Heart left ventricle (tissue), 16 donors: ENCODE data around the gene LCN9. TPM values are rescaled to one million over a fixed set of nuclear protein-coding genes. Genes with fewer than 3 reads are reported as not detected.

Experiments used
- ATAC-seq, 4 donors: fragments of 200-7000 bp; cut with Tn5 transposase; one replicate each; pipeline ENCODE4 v1.9.1; 2020 to 2022; ENCODE audit warnings: moderate library complexity in 4 of 4, mild to moderate bottlenecking in 3 of 4, moderate number of reproducible peaks in 1 of 4
- DNase-seq, 5 donors: peaks; one replicate each; pipeline ENCODE4 v3.0.0-alpha.2; 2020
- H3K27ac ChIP-seq, 12 donors: fragments of 200-600 bp; sonication (generic) in 4 of 12; one replicate each; pipeline versions ENCODE4 v1.5.0 to v1.8.0; 2016 to 2022; ENCODE audit warnings: mild to moderate bottlenecking in 2 of 12
- H3K27me3 ChIP-seq, 9 donors: fragments of 200-600 bp; sonication (generic) in 2 of 9; one replicate each; pipeline versions ENCODE4 v1.5.1 to v1.8.0; 2016 to 2022; ENCODE audit warnings: mild to moderate bottlenecking in 3 of 9
- H3K36me3 ChIP-seq, 9 donors: fragments of 200-600 bp; sonication (generic) in 2 of 9; one replicate each; pipeline versions ENCODE4 v1.5.0 to v1.8.0; 2018 to 2022; ENCODE audit warnings: mild to moderate bottlenecking in 2 of 9
- H3K4me1 ChIP-seq, 12 donors: fragments of 200-600 bp; sonication (generic) in 4 of 12; one replicate each; pipeline versions ENCODE4 v1.5.0 to v1.8.0; 2016 to 2022; ENCODE audit warnings: mild to moderate bottlenecking in 3 of 12
- H3K4me3 ChIP-seq, 12 donors: fragments of 200-600 bp; sonication (generic) in 4 of 12; one replicate each; pipeline versions ENCODE4 v1.5.0 to v1.8.0; 2017 to 2022; ENCODE audit warnings: mild to moderate bottlenecking in 9 of 12, moderate library complexity in 4 of 12
- H3K9me3 ChIP-seq, 12 donors: fragments of 200-600 bp; sonication (generic) in 4 of 12; one replicate each; pipeline versions ENCODE4 v1.5.0 to v1.8.0; 2016 to 2022; ENCODE audit warnings: mild to moderate bottlenecking in 1 of 12
- CTCF ChIP-seq, 12 donors: fragments of 200-600 bp; sonication (generic) in 4 of 12; IDR thresholded peaks; one replicate each; pipeline versions ENCODE4 v1.5.0 to v1.8.0; 2018 to 2022; ENCODE audit warnings: antibody characterized with exemption in 12 of 12, mild to moderate bottlenecking in 5 of 12
- POLR2A ChIP-seq, 2 donors: fragments of 450-650 bp; IDR thresholded peaks; one replicate each; pipeline ENCODE4 v1.6.1; 2017; ENCODE audit warnings: antibody characterized with exemption in 2 of 2, mild to moderate bottlenecking in 2 of 2, moderate library complexity in 2 of 2
- WGBS, 4 donors: extraction: QIAGEN DNeasy Blood & Tissue Kit in 2 of 4; methylation state at CpG; one replicate each; pipeline versions ENCODE4 v1.1.5 to v1.1.7; 2013 to 2018; 5-methylcytosine and 5-hydroxymethylcytosine counted together
- intact Hi-C, 10 donors: fragments of 100-400 bp; cut with DNase I; formaldehyde crosslinking; loops; one replicate each; pipeline versions ENCODE4 v1.11.1 to v1.14.2; 2022
- polyA plus RNA-seq, 2 donors: library from polyadenylated mRNA; stranded (reverse); fragments of 200-250 nt; gene quantifications; one replicate each; pipeline ENCODE4 v1.2.3, GENCODE V29; 2013
- total RNA-seq, 9 donors: library from RNA; depleted of rRNA in 2 of 9; stranded (reverse); fragments of >200 nt in 2 of 9; fragmentation: NEBNext Ultra II Directional in 3 of 9; extraction: Animal tissue kit (Norgen Biotek cat#: 25700) in 3 of 9; gene quantifications; one replicate each; pipeline versions ENCODE4 v1.1.0 to v1.2.4, GENCODE V29; 2016 to 2023
- donor health status: ischemic (EF 13 %, LVEDD 7.1; RV severe dilation, severe dysfunction).
- donor health status: healthy with polysubstance abuse.
- donor health status: DM: no; HTN: yes; CAD: no.
- donor health status: DM: no; HTN: no; CAD: no.
- donor health status: ischemic (EF 25% LVEDD 6.9; RV normal size, moderate dysfunction).
- donor health status: ischemic (EF 25% LVEDD 5.7; RV mildly dilated, moderate dysfunction).
- donor health status: healthy.
- donor health status: DM: yes; HTN: yes; CAD: no.
- donor health status: ischemic (EF 35%, LVEDD 5.7; RV mildly dilated, moderate dysfunction).
- donor health status: nonischemic (EF 11% LVEDD 7.7; RV severe dilation, severe dysfunction).
- donor health status: DM: yes; HTN: yes; CAD: no.
- donor health status: PGD.
- donor health status: ischemic (EF 29% LVEDD 5.4; RV normal size, mild dysfunction).
- donor health status: nonischemic (EF 23%, LVEDD 6.1; RV moderate dilation, normal function).

LCN9 gene
- total and polyA plus RNA-seq, 11 donors, result not detected

GRCh38 chr9:135649508-135649907 is 13.6 kb upstream of the LCN9 start:
- TF ChIP-seq CTCF (IDR thresholded peaks at IDR 0.05) (no peak), POLR2A (IDR thresholded peaks at IDR 0.05) (no peak)

DNA sequence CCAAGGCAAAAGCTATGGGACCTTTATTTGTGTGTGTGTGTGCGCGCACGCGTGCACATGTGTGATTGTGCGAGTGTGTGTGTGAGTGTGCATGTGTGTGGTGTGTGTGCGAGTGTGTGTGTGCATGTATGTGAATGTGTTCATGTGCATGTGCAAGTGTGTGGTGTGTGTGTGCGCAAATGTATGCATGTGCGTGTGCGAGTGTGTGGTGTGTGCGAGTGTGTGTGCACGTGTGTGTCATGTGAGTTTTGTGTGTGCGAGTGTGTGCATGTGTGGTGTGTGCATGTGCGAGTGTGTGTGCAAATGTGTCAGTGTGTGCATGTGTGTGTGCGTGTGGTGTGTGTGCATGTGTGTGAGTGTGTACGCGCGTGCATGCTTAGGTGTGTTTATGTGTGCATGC is 12.7 kb upstream of the LCN9 start:
- H3K36me3 ChIP-seq, result no peaks in the 10 kb centered on the region
- peaks cover 0 to 12% (median 0%) of the 10 kb centered on the region in 9 donors for H3K27me3 ChIP-seq
- H3K27ac ChIP-seq, result no peak overlapping the region
- ATAC-seq (no peak), DNase-seq (no peak)
- H3K9me3 ChIP-seq, result peaks cover 0 to 45% (median 28%) of the 10 kb centered on the region in 12 donors
- intact Hi-C loops, result no loop called here
- H3K4me1 ChIP-seq, result no peaks in the 10 kb centered on the region
- H3K4me3 ChIP-seq, result no peak overlapping the region
- TF ChIP-seq CTCF (IDR thresholded peaks at IDR 0.05), result no peak
- no peak for TF ChIP-seq POLR2A (IDR thresholded peaks at IDR 0.05)
- 92 to 95% (median 92%) methylated on average over 17 of the region's 17 CpGs for whole genome bisulfite sequencing, 4 donors

More at GRCh38 chr9:135649508-135649907, 13.6 kb upstream of the LCN9 start:
- no peaks in the 10 kb centered on the region for H3K36me3 ChIP-seq
- peaks cover 0 to 11% (median 0%) of the 10 kb centered on the region in 9 donors for H3K27me3 ChIP-seq
- ATAC-seq (no peak), DNase-seq (no peak)
- 72 to 77% (median 75%) methylated on average over 2 of the region's 2 CpGs for WGBS, 4 donors
- intact Hi-C loops, result no loop called here
- H3K4me1 ChIP-seq, result no peaks in the 10 kb centered on the region
- H3K9me3 ChIP-seq, result peaks cover 0 to 54% (median 36%) of the 10 kb centered on the region in 12 donors
- no peak overlapping the region for H3K27ac ChIP-seq
- no peak overlapping the region for H3K4me3 ChIP-seq

- no peaks in the 10 kb centered on the region for H3K4me1 ChIP-seq
- WGBS, 4 donors, result 75 to 83% (median 79%) methylated on average over 6 to 8 of the region's 8 CpGs
- ATAC-seq, result no peak
- no peaks in the 10 kb centered on the region for H3K36me3 ChIP-seq
- H3K4me3 ChIP-seq, result no peak overlapping the region
- intact Hi-C loops, result no loop called here
- H3K9me3 ChIP-seq, result peaks cover 0 to 5% (median 0%) of the 10 kb centered on the region in 12 donors
- TF ChIP-seq POLR2A (IDR thresholded peaks at IDR 0.05), result no peak
- no peak for TF ChIP-seq CTCF (IDR thresholded peaks at IDR 0.05)
- no peak for DNase-seq
- peaks cover 0 to 17% (median 2%) of the 10 kb centered on the region in 9 donors for H3K27me3 ChIP-seq
- H3K27ac ChIP-seq, result no peak overlapping the region
Observed at GRCh38 chr9:135655317-135655716, 7.8 kb upstream of the LCN9 start.

DNA sequence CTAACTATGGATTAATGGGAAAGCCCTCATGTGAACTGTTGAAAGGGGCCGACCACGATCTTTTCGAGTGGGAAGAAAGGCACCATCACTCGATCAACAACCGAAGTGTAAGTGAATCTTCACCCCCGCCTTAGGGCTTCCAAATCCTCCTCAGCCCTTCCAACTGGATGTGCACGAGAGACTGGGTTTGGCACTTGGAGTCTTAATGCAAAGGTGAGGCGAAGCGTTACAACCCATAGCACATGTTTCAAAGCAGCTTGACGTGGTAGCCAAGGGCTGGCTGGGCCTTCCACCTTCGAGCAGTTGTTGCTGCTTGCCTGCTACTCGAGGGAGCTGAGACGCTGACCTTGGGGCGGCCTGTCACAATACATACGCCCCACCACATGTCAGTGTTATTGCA is 5.7 kb upstream of the LCN9 start:
- DNase-seq (no peak), ATAC-seq (no peak)
- H3K9me3 ChIP-seq, result peaks cover 0 to 3% (median 0%) of the 10 kb centered on the region in 12 donors
- H3K36me3 ChIP-seq, result no peaks in the 10 kb centered on the region
- WGBS, 4 donors, result 81 to 86% (median 85%) methylated on average over 15 of the region's 15 CpGs
- H3K27me3 ChIP-seq, result peaks cover 0 to 21% (median 3%) of the 10 kb centered on the region in 9 donors
- intact Hi-C loops, result no loop called here
- H3K27ac ChIP-seq, result no peak overlapping the region
- TF ChIP-seq POLR2A (IDR thresholded peaks at IDR 0.05), result no peak
- no peak for TF ChIP-seq CTCF (IDR thresholded peaks at IDR 0.05)
- H3K4me1 ChIP-seq, result no peaks in the 10 kb centered on the region
- no peak overlapping the region for H3K4me3 ChIP-seq
